Measurements from ENCODE around the gene RAD51B. TPM values are rescaled to one million over a fixed set of nuclear protein-coding genes. Genes with fewer than 3 reads are reported as not detected.

Gene RAD51B
- total RNA-seq, 1 experiment from 2014 or later: 16.7 TPM

- H3K9me3 ChIP-seq (ENCODE audit: control insufficient read depth, low read depth, low read length): no peaks in the 10 kb centered on the region
- Mint-ChIP-seq H3K36me3 (ENCODE audit: insufficient read depth in 1 of 3, low read depth in 3 of 3) (no peaks in the 10 kb centered on the region), H3K4me3 (no peak overlapping the region), H3K27ac (no peak overlapping the region; a peak in 1 of 7 replicates), H3K27me3 (ENCODE audit: low read depth) (peaks cover 3% of the 10 kb centered on the region), H3K4me1 (peaks cover 53 to 57% of the 10 kb centered on the region in 2 experiments), H3K9me3 (no peaks in the 10 kb centered on the region)
- H2BK120ac ChIP-seq (ENCODE audit: low read depth, low read length, poor library complexity, severe bottlenecking): no peak overlapping the region
- H4K5ac ChIP-seq (ENCODE audit: insufficient read length, low read depth, low read length): no peak overlapping the region
- H2BK20ac ChIP-seq (ENCODE audit: low read depth, low read length, poor library complexity, severe bottlenecking): no peak overlapping the region
- no peak overlapping the region for H2AK5ac ChIP-seq (ENCODE audit: insufficient read length, low read length)
- H3K27me3 ChIP-seq (ENCODE audit: insufficient read depth, low read length): no peaks in the 10 kb centered on the region
- TF ChIP-seq CTCF (conservative IDR thresholded peaks at IDR 0.05): no peak
- H3K18ac ChIP-seq (ENCODE audit: insufficient read length, low read depth, low read length): no peak overlapping the region
- no peak overlapping the region for H3T11ph ChIP-seq (ENCODE audit: low read length)
- no peak for DNase-seq
- no peak overlapping the region for H3K9ac ChIP-seq (ENCODE audit: extremely low read depth, insufficient read length, low read length)
- no peaks in the 10 kb centered on the region for H3K79me1 ChIP-seq (ENCODE audit: insufficient read depth, low read depth, low read length, poor library complexity, severe bottlenecking)
- no peak overlapping the region for H2BK5ac ChIP-seq (ENCODE audit: insufficient read length, low read length)
- H3K27ac ChIP-seq (ENCODE audit: insufficient read length, low read depth, low read length): no peak overlapping the region
- H3K4ac ChIP-seq (ENCODE audit: low read depth, low read length): no peak overlapping the region
- no peak overlapping the region for H2BK15ac ChIP-seq (ENCODE audit: low read depth, low read length)
- no peaks in the 10 kb centered on the region for H3K23me2 ChIP-seq (ENCODE audit: insufficient read length, low read depth, low read length, poor library complexity, severe bottlenecking)
- no peak overlapping the region for H3K14ac ChIP-seq (ENCODE audit: insufficient read depth, low read length)
- peaks cover 24% of the 10 kb centered on the region for H3K4me1 ChIP-seq (ENCODE audit: insufficient read depth, low read length)
- H4K91ac ChIP-seq (ENCODE audit: insufficient read length, low read depth, low read length): no peak overlapping the region
- H4K20me1 ChIP-seq (ENCODE audit: control insufficient read depth, insufficient read depth, insufficient read length): no peaks in the 10 kb centered on the region
- WGBS (ENCODE audit: extremely low coverage, insufficient read length, low lambda C conversion rate): no CpG with 5 or more reads among the region's 3 CpGs
- H2AFZ ChIP-seq (ENCODE audit: low read length): no peak overlapping the region
- H4K8ac ChIP-seq (replicated peaks; ENCODE audit: insufficient read length, low read depth, low read length): no peak overlapping the region
- no peak overlapping the region for H2BK12ac ChIP-seq (ENCODE audit: insufficient read length, low read depth, low read length)
- no peak overlapping the region for H3K23ac ChIP-seq (ENCODE audit: insufficient read length, low read depth, low read length)
- no peak overlapping the region for H3K56ac ChIP-seq (ENCODE audit: insufficient read length, low read depth, low read length)
- H3K4me2 ChIP-seq (ENCODE audit: insufficient read depth, insufficient read length, low read length): no peak overlapping the region
- no peaks in the 10 kb centered on the region for H3K79me2 ChIP-seq (ENCODE audit: insufficient read depth, low read length)
These were observed 444.1 kb downstream of the RAD51B start for GRCh38 chr14:68263563-68264259.
